Measurements from ENCODE around the gene CENPN.
A peak's percentile ranks its signal among the peaks of the same experiment; 100 is the strongest.

CENPN gene

DNA sequence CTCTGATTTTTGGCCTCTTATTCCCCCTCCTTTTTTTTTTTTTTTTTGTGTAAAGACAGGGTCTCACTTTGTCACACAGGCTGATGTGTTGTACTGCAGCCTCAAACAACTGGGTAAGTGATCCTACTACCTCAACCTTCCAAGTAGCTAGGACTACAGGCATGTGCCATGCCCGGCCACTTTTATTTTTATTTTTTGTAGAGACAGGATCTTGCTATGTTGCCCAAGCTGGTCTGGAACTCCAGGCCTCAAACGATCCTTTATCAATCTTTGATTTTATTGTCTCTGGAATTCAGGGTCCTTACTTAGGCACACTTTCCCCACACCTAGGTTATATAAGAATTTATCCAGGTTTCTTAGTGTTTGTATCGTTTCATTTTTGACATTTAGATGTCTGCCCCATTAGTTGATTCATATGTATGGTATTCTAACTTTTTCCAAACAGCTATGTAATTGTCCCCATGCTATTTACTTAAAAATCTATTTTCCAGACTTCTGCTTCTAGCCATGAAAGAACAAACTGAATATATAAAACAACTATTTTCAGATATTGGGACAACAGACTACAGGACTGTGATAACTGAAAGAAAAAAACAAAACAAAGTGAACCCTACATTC lies 14.2 kb upstream of the CENPN start:
- no peak for DNase-seq

DNA sequence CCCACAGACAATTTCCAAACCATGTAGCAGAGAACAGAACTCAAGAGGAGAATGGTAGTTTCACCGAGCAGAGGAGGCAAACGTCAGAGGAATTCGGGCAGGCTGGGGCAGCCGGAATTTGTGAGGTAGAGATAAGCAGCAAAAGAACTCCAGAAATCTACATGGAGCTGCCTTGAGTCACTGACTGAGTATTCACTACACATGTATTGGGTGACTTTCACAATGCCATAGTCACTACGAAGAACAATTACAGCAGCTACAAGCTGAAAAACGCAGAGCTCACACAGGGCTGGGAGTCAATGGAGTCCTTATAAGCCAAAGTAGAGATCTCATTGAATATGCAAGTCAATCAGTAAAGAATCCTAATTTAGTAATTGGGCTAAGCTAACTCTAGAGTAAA lies 13.7 kb upstream of the CENPN start:
- DNase-seq: no peak

DNA sequence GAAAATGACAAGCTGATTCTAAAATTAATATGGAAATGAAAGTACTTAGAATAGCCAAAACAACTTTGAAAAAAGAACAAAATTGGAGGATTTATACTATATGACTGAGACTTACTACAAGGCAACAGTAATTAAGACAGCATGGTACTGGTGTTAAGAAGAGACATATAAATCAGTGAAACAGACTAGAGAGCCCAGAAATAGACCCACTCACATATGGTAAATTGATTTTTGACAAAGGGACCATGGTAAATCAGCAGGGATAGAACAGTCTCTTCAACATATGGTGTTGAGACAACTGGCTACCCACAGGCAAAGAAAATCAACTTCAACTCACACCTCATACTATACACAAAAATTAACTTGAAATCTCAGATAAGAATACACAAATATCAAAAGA lies 13.2 kb upstream of the CENPN start:
- no peak for DNase-seq

- no peak for DNase-seq
Observed at GRCh38 chr16:80994451-80994850, 12.6 kb upstream of the CENPN start.

GRCh38 chr16:80996688-80997138 lies 10.3 kb upstream of the CENPN start:
- DNase-seq: no peak

DNA sequence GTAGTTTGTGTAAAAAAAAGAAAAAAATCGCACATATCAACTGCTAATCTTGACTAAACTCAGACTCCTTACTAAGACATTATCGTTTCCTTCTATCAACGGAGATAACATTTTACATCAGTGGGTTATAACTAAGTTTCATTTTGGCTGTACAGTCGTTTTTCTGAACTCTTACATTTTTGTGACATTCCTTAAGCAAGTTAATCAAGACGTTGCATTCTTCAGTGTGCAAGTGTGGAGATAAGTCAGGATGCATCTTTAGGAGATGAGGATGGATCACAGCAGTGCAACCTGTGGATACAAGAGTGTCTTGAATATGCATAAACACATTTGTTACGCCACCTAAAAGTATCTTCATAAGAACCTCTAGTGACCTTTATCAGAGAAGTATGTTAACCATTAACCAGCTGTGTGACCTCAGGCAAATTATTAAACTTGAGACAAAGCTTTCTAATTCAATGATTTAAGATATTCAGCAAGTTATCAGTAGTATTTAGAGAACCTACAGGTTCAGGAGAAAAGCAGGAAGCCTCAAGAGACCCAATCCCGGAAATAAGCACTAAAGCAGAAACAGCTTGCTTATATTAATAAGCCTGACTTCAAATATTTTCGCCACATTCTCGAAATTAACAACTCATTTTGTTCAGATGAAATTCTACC lies 9.7 kb upstream of the CENPN start:
- DNase-seq: no peak

DNA sequence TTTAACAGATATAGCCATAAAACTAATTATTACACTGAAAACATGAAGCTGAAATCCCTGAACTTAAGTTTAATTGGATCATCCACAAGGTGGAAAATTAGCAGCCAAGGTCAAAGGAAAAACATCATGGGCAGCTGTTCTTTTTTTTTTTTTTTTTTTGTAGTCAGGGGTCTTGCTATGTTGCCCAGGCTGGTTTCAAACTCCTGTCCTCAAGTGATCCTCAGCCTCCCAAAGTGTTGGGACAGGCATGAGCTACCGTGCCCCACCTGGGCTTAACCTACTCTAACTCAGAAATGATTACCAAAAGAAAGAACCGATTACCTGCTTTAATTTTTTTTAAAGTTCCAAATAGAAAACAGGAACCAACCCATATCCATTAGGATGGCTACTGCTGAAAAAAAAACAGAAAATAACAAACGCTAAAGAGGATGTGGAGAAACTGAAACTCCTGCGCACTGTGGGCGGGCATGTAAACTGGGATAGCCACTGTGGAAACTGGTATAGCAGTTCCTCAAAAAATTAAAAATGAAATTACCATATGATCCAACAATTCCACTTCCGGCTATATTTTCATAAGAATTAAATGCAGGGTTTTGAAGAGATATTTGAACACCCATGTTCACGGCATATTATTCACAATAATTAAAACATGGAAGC lies 8.9 kb upstream of the CENPN start:
- no peak for DNase-seq

DNA sequence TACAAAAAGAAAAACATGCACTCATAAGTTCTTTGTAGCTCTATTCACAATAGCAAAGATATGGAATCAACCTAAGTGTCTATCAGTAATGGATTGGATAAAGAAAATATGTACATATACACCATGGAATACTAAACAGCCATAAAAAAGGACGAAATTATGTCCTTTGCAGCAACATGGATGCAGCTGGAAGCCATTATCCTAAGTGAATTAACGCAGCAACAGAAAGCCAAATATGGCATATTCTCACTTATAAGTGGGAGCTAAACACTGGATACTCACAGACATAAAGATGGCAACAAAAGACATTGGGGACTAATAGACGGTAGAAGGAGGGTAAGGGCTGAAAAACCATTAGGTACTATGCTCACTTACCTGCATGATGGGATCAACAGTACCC lies 6.1 kb upstream of the CENPN start:
- DNase-seq: no peak

GRCh38 chr16:81001330-81001729 lies 5.7 kb upstream of the CENPN start:
- no peak for DNase-seq

- DNase-seq: no peak
Observed at GRCh38 chr16:81003064-81003463, 4.0 kb upstream of the CENPN start.

- DNase-seq: no peak
Observed at GRCh38 chr16:81003610-81004460, 3.2 kb upstream of the CENPN start.

- peak; percentile 47 for DNase-seq
Observed at GRCh38 chr16:81004646-81005353, 2.2 kb upstream of the CENPN start.

- no peak for DNase-seq
Observed at GRCh38 chr16:81005610-81006161, 1.3 kb upstream of the CENPN start.

DNA sequence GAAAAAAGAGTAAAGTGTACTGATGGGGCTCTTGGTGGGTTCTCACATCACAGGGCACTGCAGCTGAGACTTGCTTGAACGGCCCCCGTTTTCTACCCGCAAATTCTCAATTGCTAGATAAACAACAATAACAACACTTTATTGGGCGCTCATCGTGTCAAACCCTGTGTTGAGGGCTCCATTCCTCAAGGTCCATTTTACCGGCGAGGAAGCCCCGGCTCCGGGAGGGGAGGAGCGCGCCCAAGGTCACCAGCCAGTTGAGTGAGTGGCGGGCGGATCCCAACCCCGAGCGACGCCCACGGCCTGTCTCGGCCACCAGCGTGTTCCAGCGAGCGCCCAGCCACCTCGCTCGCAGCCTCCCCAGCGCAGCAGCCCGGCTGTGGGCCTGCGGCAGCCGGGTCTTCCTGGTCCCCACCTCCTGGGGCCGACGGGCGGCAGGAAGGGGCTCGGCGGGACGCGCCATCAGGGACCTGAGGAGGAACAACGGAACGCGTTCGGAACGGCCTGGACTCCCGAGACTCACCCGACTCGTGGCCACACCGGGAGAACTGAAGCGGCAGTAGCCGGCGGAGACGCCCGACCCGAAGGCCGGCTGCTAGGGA lies 702 bp upstream of the CENPN start:
- DNase-seq: no peak

DNA sequence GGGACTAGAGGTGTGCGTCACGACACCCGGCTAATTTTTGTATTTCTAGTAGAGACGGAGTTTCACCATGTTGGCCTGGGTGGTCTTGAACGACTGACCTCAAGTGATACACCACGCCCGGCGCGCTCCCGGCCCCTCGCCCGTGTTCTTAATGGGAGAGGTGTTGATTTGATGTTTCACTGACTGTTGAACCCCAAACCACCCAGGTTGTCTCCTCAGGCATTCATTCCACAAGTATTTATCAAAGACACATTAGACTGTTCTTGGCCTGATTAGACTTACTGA lies 1.4 kb downstream of the CENPN start:
- DNase-seq: no peak

- no peak for DNase-seq
Observed at GRCh38 chr16:81012974-81013373, 6.0 kb downstream of the CENPN start.

DNA sequence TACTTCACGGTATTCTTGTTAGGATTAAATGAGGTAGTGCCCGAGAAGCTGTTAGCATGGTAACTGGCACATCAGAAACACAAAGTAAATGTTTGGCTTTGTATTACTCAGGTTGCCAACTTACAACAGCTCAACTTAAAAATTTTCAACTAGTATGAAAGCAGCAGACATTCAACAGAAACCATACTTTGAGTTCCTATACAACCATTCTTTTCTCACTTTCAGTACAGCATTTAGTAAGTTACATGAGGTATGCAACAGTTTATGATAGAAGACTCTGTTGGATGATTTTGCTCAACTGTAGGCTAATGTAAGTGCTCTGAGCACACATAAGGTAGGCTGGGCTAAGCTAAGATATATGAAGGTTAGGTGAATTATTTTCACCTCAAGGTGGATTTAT lies 7.7 kb downstream of the CENPN start:
- no peak for DNase-seq

DNA sequence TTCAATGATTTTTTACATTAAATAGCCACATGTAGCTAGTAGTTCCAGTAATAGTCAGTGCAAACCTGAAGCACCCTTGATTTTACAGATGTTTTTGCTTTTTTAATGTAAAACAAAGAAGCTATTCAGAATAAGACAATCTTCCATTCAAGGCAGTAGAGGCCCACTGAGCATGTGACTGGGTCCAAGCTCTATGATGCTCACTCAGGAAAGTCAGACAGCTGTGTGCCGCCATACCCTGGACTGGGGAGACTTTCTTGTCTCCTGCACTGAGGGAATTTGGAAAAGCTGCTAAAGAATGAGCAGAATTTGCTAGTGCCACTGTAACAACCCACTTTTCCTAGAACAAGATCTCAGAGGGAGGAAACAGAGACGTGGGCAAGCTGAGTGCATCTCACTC lies 11.5 kb downstream of the CENPN start:
- DNase-seq: no peak

DNA sequence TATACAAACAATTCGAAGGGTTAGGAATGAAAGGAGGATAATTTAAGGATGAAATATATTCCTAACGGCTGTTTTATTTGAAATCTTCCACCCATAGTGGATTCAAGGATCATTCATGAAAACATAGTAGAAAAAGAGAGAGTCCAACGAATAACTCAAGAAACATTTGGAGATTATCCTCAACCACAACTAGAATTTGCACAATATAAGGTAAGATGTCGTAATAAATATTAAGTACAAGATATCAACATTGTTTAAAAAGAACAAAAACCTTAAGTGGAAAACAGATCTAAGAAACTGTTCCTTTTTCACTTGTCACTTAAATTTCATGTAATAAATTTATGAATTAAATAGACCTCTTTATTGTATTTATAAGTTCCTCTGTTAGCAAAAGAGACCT lies 19.4 kb downstream of the CENPN start:
- no peak for DNase-seq

GRCh38 chr16:81029930-81030604 lies 23.1 kb downstream of the CENPN start:
- no peak for DNase-seq

DNA sequence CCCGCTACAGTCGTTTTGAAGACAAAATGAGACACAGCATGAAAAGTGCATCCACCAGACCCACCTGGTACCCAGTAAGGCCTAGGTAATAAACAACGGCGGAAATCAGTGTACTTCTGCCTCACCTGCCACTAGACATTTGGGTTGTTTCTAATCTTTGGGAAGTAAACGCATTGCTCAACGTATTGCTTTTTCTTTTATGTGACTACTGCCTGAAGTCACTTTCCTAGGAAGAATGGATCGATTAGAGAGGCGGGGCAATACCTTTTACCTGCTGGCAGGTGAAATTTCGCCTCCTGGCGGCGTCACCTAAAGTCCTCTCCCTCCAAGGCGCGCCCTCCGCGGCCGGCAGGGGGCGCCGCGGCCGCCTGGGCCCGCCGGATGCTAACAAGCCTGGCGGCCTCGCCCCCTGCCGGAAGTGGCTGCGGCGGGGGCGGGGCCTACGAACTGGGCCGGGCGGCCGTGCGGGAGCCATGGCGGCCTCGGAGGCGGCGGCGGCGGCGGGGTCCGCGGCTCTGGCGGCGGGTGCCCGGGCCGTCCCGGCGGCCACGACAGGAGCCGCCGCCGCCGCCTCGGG lies 28.5 kb downstream of the CENPN start, which contains the start of gene ATMIN:
Gene ATMIN, plus strand, starts transcription at position 445 of the 577 bp plus-strand sequence. Its CDS starts 29 bp downstream, at position 474.
- DNase-seq: peak; percentile 75
